H1 (cell line): ENCODE results near the gene IL17A. TPM values are rescaled to one million over a fixed set of nuclear protein-coding genes. Genes with fewer than 3 reads are reported as not detected.

Experiments used
- CTCF ChIA-PET: fragments of 300-600 bp; sonication (Branson Sonifier 250); formaldehyde crosslinking; loops from one replicate; lab custom pipeline; 2021; ENCODE audit not compliant: partially characterized antibody; lab: Charles Lee
- POLR2A ChIA-PET: fragments of 300-600 bp; sonication (Branson Sonifier 250); formaldehyde crosslinking; loops from one replicate; lab custom pipeline; 2021; ENCODE audit warnings: inconsistent platforms; ENCODE audit not compliant: partially characterized antibody; lab: Charles Lee
- DNase-seq, 2 experiments: peaks; one replicate each; pipeline versions ENCODE4 v3.0.0 to v3.0.0-alpha.2; 2010 to 2022; ENCODE audit warnings: low spot score in 2 of 2, low read depth in 1 of 2, mixed read lengths in 1 of 2
- FAIRE-seq: peaks from 2 replicates; lab custom pipeline; 2011; peaks lifted over from hg19 to GRCh38; lab: Jason Lieb, UNC
- H2AFZ ChIP-seq: 2 replicates; pipeline ENCODE4 v1.8.1; 2012; ENCODE audit warnings: low read length, inconsistent platforms
- H2AK5ac ChIP-seq: 2 replicates; pipeline ENCODE4 v1.6.1; 2013; ENCODE audit warnings: low read depth, low read length
- H2BK120ac ChIP-seq: replicated peaks from 2 replicates; pipeline ENCODE3; 2013; ENCODE audit warnings: low read depth, low read length, inconsistent platforms
- H2BK12ac ChIP-seq: 2 replicates; pipeline ENCODE4 v1.6.1; 2013; ENCODE audit warnings: low read depth, low read length
- H2BK15ac ChIP-seq: 2 replicates; pipeline ENCODE4 v1.6.1; 2013; ENCODE audit warnings: low read length
- H2BK20ac ChIP-seq: 2 replicates; pipeline ENCODE4 v1.6.1; 2013; ENCODE audit warnings: low read length
- H2BK5ac ChIP-seq: 2 replicates; pipeline ENCODE4 v1.6.1; 2013; ENCODE audit warnings: low read depth, low read length
- H3K14ac ChIP-seq: 2 replicates; pipeline ENCODE4 v1.6.1; 2013; ENCODE audit warnings: inconsistent platforms; ENCODE audit not compliant: insufficient read length
- H3K18ac ChIP-seq: 2 replicates; pipeline ENCODE4 v1.6.1; 2013; ENCODE audit warnings: low read length; ENCODE audit errors: extremely low read depth
- H3K23ac ChIP-seq: 2 replicates; pipeline ENCODE4 v1.6.1; 2013; ENCODE audit warnings: inconsistent platforms; ENCODE audit not compliant: insufficient read length
- H3K23me2 ChIP-seq: 2 replicates; pipeline ENCODE4 v1.6.1; 2013; ENCODE audit warnings: low read depth, low read length
- H3K27ac ChIP-seq: 2 replicates; pipeline ENCODE4 v1.6.1; 2011; ENCODE audit warnings: low read depth, low read length, inconsistent platforms
- H3K27me3 ChIP-seq, 4 experiments: replicated peaks in 1 of 4; 1 replicate in 1 of 4; 2 replicates in 3 of 4; pipeline versions ENCODE4 v1.6.1 to v1.8.1; 2011 to 2013; ENCODE audit warnings: low read length in 3 of 4, mild to moderate bottlenecking in 3 of 4, inconsistent platforms in 2 of 4, mixed read lengths in 2 of 4, moderate library complexity in 1 of 4; ENCODE audit not compliant: control insufficient read depth in 3 of 4, insufficient read depth in 3 of 4; ENCODE audit errors: extremely low read depth in 1 of 4
- H3K36me3 ChIP-seq, 4 experiments: 2 replicates each; pipeline versions ENCODE4 v1.6.1 to v1.8.1; 2011 to 2013; ENCODE audit warnings: mild to moderate bottlenecking in 4 of 4, low read length in 3 of 4, moderate library complexity in 2 of 4, control low read depth in 1 of 4, inconsistent platforms in 1 of 4; ENCODE audit not compliant: insufficient read depth in 4 of 4, control insufficient read depth in 2 of 4
- H3K4ac ChIP-seq: replicated peaks from 2 replicates; pipeline ENCODE3; 2013; ENCODE audit warnings: low read length, low read depth, mixed read lengths, inconsistent platforms; ENCODE audit not compliant: insufficient read length
- H3K4me1 ChIP-seq, 4 experiments: replicated peaks in 1 of 4; 1 replicate in 1 of 4; 2 replicates in 3 of 4; pipeline versions ENCODE4 v1.6.1 to v1.8.1; 2011 to 2013; ENCODE audit warnings: low read length in 3 of 4, inconsistent platforms in 2 of 4, mixed read lengths in 1 of 4; ENCODE audit not compliant: insufficient read depth in 4 of 4, control insufficient read depth in 3 of 4
- H3K4me2 ChIP-seq, 2 experiments: 2 replicates each; pipeline versions ENCODE4 v1.6.1 to v1.8.1; 2011 to 2013; ENCODE audit warnings: low read depth in 2 of 2, low read length in 2 of 2, control low read depth in 1 of 2, inconsistent platforms in 1 of 2, mild to moderate bottlenecking in 1 of 2; ENCODE audit not compliant: insufficient read depth in 1 of 2
- H3K4me3 ChIP-seq, 4 experiments: fragments of 200-600, 300-600 bp in 1 of 4; sonication (generic), shearing (Covaris generic), sonication (Bioruptor Twin) in 1 of 4; 2 replicates each; pipeline versions ENCODE4 v1.5.1 to v1.8.1; 2011 to 2016; ENCODE audit warnings: low read length in 4 of 4, low read depth in 3 of 4, control low read depth in 2 of 4, inconsistent platforms in 2 of 4, mild to moderate bottlenecking in 2 of 4, mixed read lengths in 1 of 4, moderate library complexity in 1 of 4; ENCODE audit not compliant: insufficient read depth in 2 of 4; ENCODE audit errors: extremely low read depth in 1 of 4
- H3K56ac ChIP-seq: replicated peaks from 2 replicates; pipeline ENCODE3; 2013; ENCODE audit warnings: low read depth, mild to moderate bottlenecking, mixed read lengths, low read length, inconsistent platforms; ENCODE audit not compliant: insufficient read length
- H3K79me1 ChIP-seq: 2 replicates; pipeline ENCODE4 v1.6.1; 2013; ENCODE audit warnings: low read depth, low read length, control low read depth
- H3K79me2 ChIP-seq, 2 experiments: 2 replicates each; pipeline versions ENCODE4 v1.6.1 to v1.8.1; 2012 to 2013; ENCODE audit warnings: low read length in 2 of 2, mild to moderate bottlenecking in 2 of 2, inconsistent platforms in 1 of 2; ENCODE audit not compliant: insufficient read depth in 2 of 2, control insufficient read depth in 1 of 2
- H3K9ac ChIP-seq, 4 experiments: replicated peaks in 1 of 4; 1 replicate in 1 of 4; 2 replicates in 3 of 4; pipeline versions ENCODE4 v1.6.1 to v1.8.1; 2011 to 2013; ENCODE audit warnings: low read depth in 3 of 4, low read length in 3 of 4, control low read depth in 2 of 4, mild to moderate bottlenecking in 2 of 4, moderate library complexity in 2 of 4, inconsistent platforms in 1 of 4; ENCODE audit errors: extremely low read depth in 1 of 4
- H3K9me3 ChIP-seq, 2 experiments: 2 replicates each; pipeline versions ENCODE4 v1.6.1 to v1.8.1; 2012 to 2013; ENCODE audit warnings: mild to moderate bottlenecking in 2 of 2, moderate library complexity in 2 of 2, control low read depth in 1 of 2, inconsistent platforms in 1 of 2, low read depth in 1 of 2, low read length in 1 of 2, mixed read lengths in 1 of 2; ENCODE audit not compliant: insufficient read depth in 2 of 2
- H4K20me1 ChIP-seq, 2 experiments: replicated peaks in 1 of 2; 2 replicates each; pipeline versions ENCODE3 to v1.8.1; 2011 to 2013; ENCODE audit warnings: inconsistent platforms in 2 of 2, low read length in 2 of 2, mild to moderate bottlenecking in 1 of 2; ENCODE audit not compliant: insufficient read depth in 2 of 2, control insufficient read depth in 1 of 2
- H4K5ac ChIP-seq: 2 replicates; pipeline ENCODE4 v1.6.1; 2013; ENCODE audit warnings: low read length, low read depth, mixed read lengths, inconsistent platforms; ENCODE audit not compliant: insufficient read length
- H4K8ac ChIP-seq: 2 replicates; pipeline ENCODE4 v1.8.0; 2013; ENCODE audit warnings: mild to moderate bottlenecking, moderate library complexity, low read length, inconsistent platforms; ENCODE audit not compliant: insufficient read depth; ENCODE audit errors: extremely low read depth
- H4K91ac ChIP-seq: replicated peaks from 2 replicates; pipeline ENCODE3; 2013; ENCODE audit warnings: low read length, mixed read lengths, inconsistent platforms; ENCODE audit not compliant: insufficient read length
- CTBP2 ChIP-seq: IDR thresholded peaks from 2 replicates; pipeline ENCODE4 v1.7.0; 2011; ENCODE audit warnings: borderline replicate concordance, mild to moderate bottlenecking, moderate library complexity, mixed read lengths, low read length; ENCODE audit not compliant: insufficient read depth, insufficient read length
- RFX5 ChIP-seq: IDR thresholded peaks from 2 replicates; pipeline ENCODE4 v1.6.1; 2011; ENCODE audit warnings: low read depth, low read length, improper control_type of control experiment, borderline replicate concordance
- RXRA ChIP-seq: IDR thresholded peaks from 2 replicates; pipeline ENCODE4 v1.6.1; 2011; ENCODE audit warnings: low read depth, mild to moderate bottlenecking, low read length, moderate library complexity; ENCODE audit not compliant: insufficient read depth
- USF2 ChIP-seq: IDR thresholded peaks from 2 replicates; pipeline ENCODE4 v1.6.1; 2011; ENCODE audit warnings: low read length, improper control_type of control experiment
- ZNF274 ChIP-seq: IDR thresholded peaks from 2 replicates; pipeline ENCODE4 v1.7.0; 2012; ENCODE audit warnings: low read length, borderline replicate concordance; ENCODE audit errors: extremely low read depth
- polyA plus RNA-seq, 7 experiments: library from polyadenylated mRNA; depleted of rRNA in 3 of 7; stranded (reverse) in 5 of 7; unstranded in 2 of 7; fragments of >200 nt in 5 of 7; fragments of 200-250 nt in 2 of 7; gene quantifications; 1 replicate in 5 of 7; 2 replicates in 1 of 7; 4 replicates in 1 of 7; pipeline versions ENCODE4 v1.2.1 to v1.2.3, GENCODE V29; 2011 to 2013; ENCODE audit warnings: missing spikeins in 2 of 7, mixed read lengths in 2 of 7
- total RNA-seq: library from RNA; stranded (reverse); fragmentation: NEBNext Ultra II Directional; extraction: Animal tissue kit (Norgen Biotek cat#: 25700); gene quantifications from 2 replicates; pipeline ENCODE4 v1.2.1, GENCODE V29; 2021

The IL17A gene
- total and polyA plus RNA-seq, 2 of the 8 experiments (the other 6 are each of a cell fraction or from before 2014, with no cell fraction given), result not detected

GRCh38 chr6:52149076-52149475 is 37.1 kb upstream of the IL17A start:
- CTCF ChIA-PET, result interaction anchor here (1.2 to 1.5 kb wide), 3 partner anchors 9 to 114 kb away, joined by 3 to 5 read pairs (median 3); no protein-coding TSS in a partner anchor
- no peak overlapping the region for H2AK5ac ChIP-seq
- FAIRE-seq, result no peak

More at GRCh38 chr6:52149076-52149475, 37.1 kb upstream of the IL17A start:
- H3K9ac ChIP-seq, result no peak overlapping the region
- no peak for DNase-seq
- no peaks in the 10 kb centered on the region for H3K79me2 ChIP-seq
- H4K91ac ChIP-seq, result peak overlapping the region; percentile 41
- H3K14ac ChIP-seq, result no peak overlapping the region
- H3K9me3 ChIP-seq, result no peaks in the 10 kb centered on the region
- no peak overlapping the region for H3K27ac ChIP-seq
- TF ChIP-seq RFX5 (no peak), ZNF274 (no peak), CTBP2 (no peak), USF2 (no peak), RXRA (no peak)
- no peaks in the 10 kb centered on the region; the same call in 1 of the 2 replicates for H3K23me2 ChIP-seq
- no peaks in the 10 kb centered on the region for H3K79me1 ChIP-seq
- H2BK120ac ChIP-seq, result no peak overlapping the region
- no peak overlapping the region for H3K18ac ChIP-seq
- POLR2A ChIA-PET, result no interaction called here
- no peak overlapping the region for H4K8ac ChIP-seq
- H2BK15ac ChIP-seq, result no peak overlapping the region
- no peak overlapping the region for H3K4me3 ChIP-seq
- no peak overlapping the region for H2AFZ ChIP-seq
- H2BK20ac ChIP-seq, result no peak overlapping the region
- no peak overlapping the region for H2BK12ac ChIP-seq
- H3K4ac ChIP-seq, result no peak overlapping the region
- H3K4me2 ChIP-seq, result no peak overlapping the region
- no peaks in the 10 kb centered on the region; a peak in 2 of 7 replicates for H3K27me3 ChIP-seq
- peaks cover 3% of the 10 kb centered on the region in 4 experiments; a peak in 4 of 7 replicates for H3K4me1 ChIP-seq
- H2BK5ac ChIP-seq, result no peak overlapping the region
- H3K36me3 ChIP-seq, result no peaks in the 10 kb centered on the region
- no peaks in the 10 kb centered on the region for H4K20me1 ChIP-seq
- no peak overlapping the region for H4K5ac ChIP-seq
- no peak overlapping the region for H3K23ac ChIP-seq
- no peak overlapping the region for H3K56ac ChIP-seq
